Naive B cell (primary cell): ENCODE results near the gene DACH1. TPM values are rescaled to one million over a fixed set of nuclear protein-coding genes. Genes with fewer than 3 reads are reported as not detected.

ENCODE experiments used
- ATAC-seq, 2 donors: fragments of 150-1000 bp; cut with Tn5 transposase; 2 replicates each; pipeline ENCODE4 v1.10.0; 2021; ENCODE audit warnings: low read depth in 2 of 2, mild to moderate bottlenecking in 2 of 2, moderate library complexity in 2 of 2
- DNase-seq: peaks from one replicate; pipeline ENCODE4 v3.0.0; 2022
- H3K27ac Mint-ChIP-seq, 6 donors: one replicate each; pipeline ENCODE4 v1.8.0; 2020 to 2022; ENCODE audit warnings: mild to moderate bottlenecking in 6 of 6, mixed read lengths in 6 of 6, moderate library complexity in 5 of 6, inconsistent platforms in 2 of 6
- H3K27me3 Mint-ChIP-seq, 3 donors: one replicate each; pipeline ENCODE4 v1.8.0; 2021 to 2022; ENCODE audit warnings: mixed read lengths in 3 of 3, mild to moderate bottlenecking in 1 of 3
- H3K36me3 Mint-ChIP-seq, 2 donors: one replicate each; pipeline ENCODE4 v1.8.0; 2020 to 2022; ENCODE audit warnings: mixed read lengths in 2 of 2, inconsistent platforms in 1 of 2, mild to moderate bottlenecking in 1 of 2
- H3K4me1 Mint-ChIP-seq, 3 donors: one replicate each; pipeline ENCODE4 v1.8.0; 2020 to 2022; ENCODE audit warnings: mixed read lengths in 3 of 3, inconsistent platforms in 1 of 3, mild to moderate bottlenecking in 1 of 3, moderate library complexity in 1 of 3
- H3K4me3 Mint-ChIP-seq, 8 donors: one replicate each; pipeline ENCODE4 v1.8.0; 2020 to 2022; ENCODE audit warnings: mild to moderate bottlenecking in 8 of 8, mixed read lengths in 8 of 8, moderate library complexity in 8 of 8, inconsistent platforms in 2 of 8
- H3K9me3 Mint-ChIP-seq, 7 donors: one replicate each; pipeline ENCODE4 v1.8.0; 2020 to 2022; ENCODE audit warnings: mixed read lengths in 7 of 7, mild to moderate bottlenecking in 5 of 7, inconsistent platforms in 2 of 7, moderate library complexity in 1 of 7
- polyA plus RNA-seq, 6 donors: library from polyadenylated mRNA; unstranded; fragments of 300-500 nt; fragmentation: Illumina TruSeq; gene quantifications; one replicate each; pipeline ENCODE4 v1.2.3, GENCODE V29; 2021; ENCODE audit warnings: low read depth in 6 of 6

DACH1 gene
- polyA plus RNA-seq, 6 donors from 2014 or later, result not detected

DNA sequence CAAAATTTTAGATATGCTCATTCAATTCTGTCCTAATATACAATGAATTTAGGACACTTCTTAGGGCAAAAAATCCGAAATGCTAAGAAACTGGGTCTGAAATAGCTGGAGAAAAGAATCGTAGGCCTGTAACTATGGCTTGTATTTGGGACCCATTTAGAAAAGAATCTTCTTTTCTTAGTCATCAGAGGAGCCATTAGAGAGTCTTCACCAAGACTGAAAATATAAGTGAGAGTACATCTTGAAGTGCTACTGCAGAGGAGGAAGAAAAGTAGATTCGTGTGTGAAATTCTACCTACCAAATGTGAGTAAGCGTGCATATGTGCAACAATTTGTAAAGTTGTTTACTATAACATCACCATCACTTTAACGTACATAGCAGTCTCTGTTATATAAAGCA lies 8.8 kb upstream of the DACH1 start:
- DNase-seq, result no peak
- Mint-ChIP-seq H3K36me3 (no peaks in the 10 kb centered on the region), H3K4me3 (no peak overlapping the region), H3K27me3 (peaks cover 0 to 6% (median 0%) of the 10 kb centered on the region in 3 donors), H3K4me1 (no peaks in the 10 kb centered on the region), H3K27ac (no peak overlapping the region), H3K9me3 (peaks cover 0 to 1% (median 0%) of the 10 kb centered on the region in 7 donors)
- no peak for ATAC-seq

DNA sequence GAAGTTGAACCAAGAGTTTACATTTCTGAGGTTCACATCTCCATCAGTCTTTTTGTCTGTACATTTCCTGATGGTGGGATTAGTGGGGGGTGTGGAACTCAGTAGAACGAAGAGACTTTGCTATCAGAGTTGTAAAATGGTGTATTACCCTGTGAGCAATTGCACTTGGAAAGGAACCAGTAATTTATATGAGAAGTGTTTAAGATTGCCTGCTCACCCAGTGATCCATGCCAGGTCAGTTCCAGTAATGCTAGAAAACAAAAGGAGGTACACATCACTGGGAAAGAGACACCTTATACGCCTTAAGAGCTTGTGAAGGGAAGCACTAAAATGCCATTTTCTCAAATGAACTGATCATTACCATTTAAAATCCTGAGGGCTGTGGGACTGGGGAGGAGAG lies 7.5 kb upstream of the DACH1 start:
- ATAC-seq (no peak), DNase-seq (no peak)
- no peaks in the 10 kb centered on the region for H3K36me3 Mint-ChIP-seq
- no peaks in the 10 kb centered on the region for H3K4me1 Mint-ChIP-seq
- H3K4me3 Mint-ChIP-seq, result no peak overlapping the region
- peaks cover 6 to 11% (median 7%) of the 10 kb centered on the region in 3 donors for H3K27me3 Mint-ChIP-seq
- H3K27ac Mint-ChIP-seq, result no peak overlapping the region
- peaks cover 0 to 1% (median 0%) of the 10 kb centered on the region in 7 donors for H3K9me3 Mint-ChIP-seq

DNA sequence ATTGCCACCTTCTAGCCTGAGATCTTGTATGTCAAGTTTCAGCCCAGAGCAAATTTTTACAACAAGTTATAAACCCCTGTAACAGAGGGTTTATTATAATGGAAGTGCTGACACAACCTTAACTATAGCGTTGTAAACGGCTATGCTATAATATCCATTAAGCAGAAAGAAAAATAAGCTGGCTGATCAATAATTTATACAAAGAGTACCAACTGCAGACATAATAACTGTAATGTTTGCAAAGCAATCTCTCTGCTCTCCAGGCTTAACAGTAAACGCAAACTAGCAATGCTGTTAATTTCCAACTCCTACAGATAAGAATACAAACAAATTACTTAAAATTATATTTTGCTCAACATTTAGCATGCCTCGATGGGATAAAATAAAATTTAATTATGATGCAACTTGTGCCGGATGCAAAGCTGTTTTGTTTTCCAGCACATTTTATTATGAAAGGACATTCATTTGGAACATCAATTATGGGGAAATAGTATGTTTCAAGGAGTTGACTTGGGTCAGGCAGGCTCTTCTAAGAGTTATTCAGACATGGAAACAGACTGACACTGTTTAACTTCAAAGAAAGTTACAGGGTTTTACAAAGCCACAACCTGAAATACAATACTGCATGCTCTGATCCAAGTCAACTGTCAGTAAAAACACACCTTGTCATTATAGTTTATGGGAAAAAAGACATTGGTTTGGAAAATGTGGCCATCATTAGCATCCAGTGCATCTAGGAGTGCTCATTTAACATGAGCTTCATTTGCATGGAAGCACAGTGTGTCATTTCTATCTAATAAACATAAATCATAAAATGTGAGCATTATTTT lies 6.6 kb upstream of the DACH1 start:
- Mint-ChIP-seq H3K36me3 (no peaks in the 10 kb centered on the region), H3K9me3 (peaks cover 0 to 1% (median 0%) of the 10 kb centered on the region in 7 donors), H3K4me3 (no peak overlapping the region), H3K27me3 (peaks cover 11 to 17% (median 15%) of the 10 kb centered on the region in 3 donors), H3K4me1 (no peaks in the 10 kb centered on the region), H3K27ac (no peak overlapping the region)
- DNase-seq, result no peak
- no peak for ATAC-seq

DNA sequence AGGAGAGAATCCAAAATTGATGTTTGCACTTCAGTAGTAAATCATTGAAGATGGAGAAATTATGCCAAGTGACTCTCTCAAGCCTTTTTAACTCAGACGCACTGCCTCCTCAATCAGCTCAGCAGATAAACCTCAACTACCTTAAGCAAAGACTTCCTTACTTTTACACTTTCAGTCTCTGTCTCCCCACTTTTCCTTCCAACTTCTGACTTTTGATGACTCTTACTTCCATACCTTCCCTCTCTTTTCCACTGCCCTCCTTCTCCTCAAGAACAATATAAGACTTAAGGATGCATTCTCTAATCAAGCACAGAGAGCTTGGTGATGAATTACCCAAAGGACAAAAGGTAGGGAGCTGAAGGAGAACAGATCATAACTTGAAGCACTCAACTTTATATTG lies 4.8 kb upstream of the DACH1 start:
- Mint-ChIP-seq H3K36me3 (no peaks in the 10 kb centered on the region), H3K27ac (no peak overlapping the region), H3K4me3 (no peak overlapping the region), H3K9me3 (peaks cover 0 to 1% (median 0%) of the 10 kb centered on the region in 7 donors), H3K4me1 (peaks cover 5 to 7% (median 6%) of the 10 kb centered on the region in 3 donors), H3K27me3 (peaks cover 17 to 31% (median 29%) of the 10 kb centered on the region in 3 donors)
- ATAC-seq, result no peak
- no peak for DNase-seq

DNA sequence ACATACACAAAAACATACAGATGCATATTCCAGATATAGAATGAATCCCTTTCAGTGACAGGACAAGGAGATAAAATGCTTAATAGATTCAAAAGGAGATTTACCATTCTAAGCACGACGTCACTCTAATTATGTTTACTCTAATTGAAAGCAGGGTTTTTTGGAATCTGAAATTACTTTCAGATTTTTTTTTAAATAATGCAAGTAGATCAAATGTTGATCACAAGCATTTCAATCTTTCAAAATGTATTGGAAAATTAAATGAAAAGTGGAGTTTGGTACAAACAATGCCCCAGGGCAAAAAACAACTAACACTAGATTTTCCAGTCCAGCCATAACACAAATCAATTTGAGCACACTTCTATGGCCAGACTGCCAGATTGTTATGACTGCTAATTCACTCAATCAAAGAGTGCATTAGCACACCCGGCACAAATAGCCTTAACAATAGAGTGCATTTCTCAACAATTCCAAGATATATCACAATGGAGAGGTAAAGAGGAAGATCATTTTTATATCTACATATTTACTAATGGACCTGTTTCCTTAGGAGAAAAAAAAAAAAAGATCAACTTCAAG lies 4.3 kb upstream of the DACH1 start:
- H3K27me3 Mint-ChIP-seq, result peaks cover 23 to 36% (median 30%) of the 10 kb centered on the region in 3 donors
- no peak overlapping the region for H3K4me3 Mint-ChIP-seq
- H3K4me1 Mint-ChIP-seq, result peaks cover 10 to 12% (median 11%) of the 10 kb centered on the region in 3 donors
- peaks cover 0 to 1% (median 0%) of the 10 kb centered on the region in 7 donors for H3K9me3 Mint-ChIP-seq
- DNase-seq, result no peak
- no peak overlapping the region for H3K27ac Mint-ChIP-seq
- no peak for ATAC-seq
- no peaks in the 10 kb centered on the region for H3K36me3 Mint-ChIP-seq

DNA sequence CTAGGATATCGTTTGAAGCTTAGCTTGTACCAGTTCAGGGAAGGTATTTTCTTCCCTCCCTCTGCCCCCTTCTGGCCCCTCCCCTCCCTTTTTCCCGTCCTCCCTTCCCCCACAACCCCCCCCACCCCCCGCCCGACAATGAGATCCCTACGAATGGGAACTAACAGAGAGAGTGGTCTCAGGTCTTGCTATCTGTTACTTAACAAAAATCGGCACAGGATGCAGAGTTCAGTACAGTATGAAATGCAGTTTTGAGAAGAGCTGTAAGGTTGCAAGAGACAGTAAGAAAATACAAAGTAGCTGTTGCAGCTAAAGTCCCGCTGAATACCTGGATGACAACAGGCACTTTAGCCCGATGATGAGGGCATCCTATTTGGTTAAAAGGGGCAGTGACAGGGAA lies 3.1 kb upstream of the DACH1 start:
- ATAC-seq, result no peak
- no peak overlapping the region for H3K4me3 Mint-ChIP-seq
- H3K36me3 Mint-ChIP-seq, result no peaks in the 10 kb centered on the region

DNA sequence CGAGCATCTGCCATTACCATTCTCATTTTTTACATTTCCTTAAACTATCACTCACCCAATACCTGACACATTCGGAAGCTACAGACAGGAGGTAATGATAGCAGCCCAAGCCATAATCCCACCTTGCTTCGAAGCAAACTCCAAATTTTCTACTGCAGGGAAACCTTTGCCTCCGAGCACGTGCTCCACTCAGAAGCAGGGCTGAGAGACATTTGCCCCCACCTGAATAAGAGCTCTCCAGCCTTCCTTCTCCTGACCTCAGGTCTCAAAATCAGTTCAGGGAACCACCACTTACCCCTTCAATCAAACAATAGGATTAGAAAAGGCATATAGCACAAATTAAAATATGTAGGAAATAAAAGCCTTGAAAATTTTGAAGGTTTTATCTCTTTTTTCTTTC lies 2.3 kb upstream of the DACH1 start:
- DNase-seq, result no peak
- Mint-ChIP-seq H3K4me3 (peak overlapping the region in 1 of 8 donors; percentile 13), H3K27ac (no peak overlapping the region), H3K9me3 (peaks cover 0 to 3% (median 0%) of the 10 kb centered on the region in 7 donors), H3K36me3 (peaks cover 0 to 5% of the 10 kb centered on the region in 2 donors), H3K4me1 (peaks cover 19 to 26% (median 21%) of the 10 kb centered on the region in 3 donors), H3K27me3 (peaks cover 33 to 48% (median 39%) of the 10 kb centered on the region in 3 donors)
- no peak for ATAC-seq

More for the DNA sequence above, 3.1 kb upstream of the DACH1 start:
- Mint-ChIP-seq H3K9me3 (peaks cover 0 to 1% (median 0%) of the 10 kb centered on the region in 7 donors), H3K4me1 (peaks cover 11 to 18% (median 13%) of the 10 kb centered on the region in 3 donors), H3K27ac (no peak overlapping the region), H3K27me3 (peaks cover 25 to 40% (median 30%) of the 10 kb centered on the region in 3 donors)
- no peak for DNase-seq

DNA sequence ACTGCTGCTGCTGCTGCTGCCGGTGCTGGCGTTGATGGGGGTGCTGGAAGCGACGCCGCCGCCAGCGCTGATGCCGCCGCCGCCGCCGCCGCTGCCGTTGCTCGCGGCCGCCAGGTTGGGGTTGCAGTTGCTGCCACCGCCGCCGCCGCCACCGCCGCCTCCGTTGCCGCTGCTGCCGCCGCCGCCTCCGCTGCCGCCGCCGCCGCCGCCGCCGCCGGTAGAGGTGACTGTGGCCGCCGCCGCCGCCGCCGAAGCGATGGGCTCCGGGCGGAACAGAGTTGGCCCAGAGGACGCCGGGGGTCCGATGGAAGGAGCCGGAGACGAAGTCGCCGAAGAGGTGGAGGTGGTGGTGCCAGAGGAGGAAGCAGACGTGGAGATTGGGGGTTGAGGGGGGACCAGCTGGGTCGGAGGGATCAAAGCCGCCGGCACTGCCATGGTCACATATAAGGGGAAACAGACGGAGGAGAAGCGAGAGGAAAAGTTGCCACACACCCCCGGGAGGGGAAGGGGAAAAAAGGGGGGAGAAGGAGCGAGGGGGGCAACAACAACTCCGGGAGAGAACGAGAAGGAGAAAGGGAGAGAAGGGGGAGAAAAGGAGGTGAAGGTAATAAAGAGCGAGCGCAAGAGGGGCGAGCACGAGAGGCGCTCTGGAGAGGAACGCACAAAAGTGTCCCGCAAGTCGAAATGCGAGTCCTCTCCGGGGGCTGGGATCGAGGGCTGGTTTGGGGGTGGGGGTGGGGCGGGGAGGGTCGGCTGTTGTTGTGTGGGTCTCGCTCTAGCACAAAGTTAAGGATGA lies 471 bp downstream of the DACH1 start:
- peak; percentile 34 to 47 for ATAC-seq
- H3K27me3 Mint-ChIP-seq, result peaks cover 46 to 58% (median 51%) of the 10 kb centered on the region in 3 donors
- peaks cover 0 to 10% of the 10 kb centered on the region in 2 donors for H3K36me3 Mint-ChIP-seq
- no peak for DNase-seq
- peaks cover 23 to 34% (median 27%) of the 10 kb centered on the region in 3 donors for H3K4me1 Mint-ChIP-seq
- peak overlapping the region; percentile 68 to 88 (median 82) for H3K4me3 Mint-ChIP-seq
- peaks cover 0 to 3% (median 0%) of the 10 kb centered on the region in 7 donors for H3K9me3 Mint-ChIP-seq
- no peak overlapping the region for H3K27ac Mint-ChIP-seq

DNA sequence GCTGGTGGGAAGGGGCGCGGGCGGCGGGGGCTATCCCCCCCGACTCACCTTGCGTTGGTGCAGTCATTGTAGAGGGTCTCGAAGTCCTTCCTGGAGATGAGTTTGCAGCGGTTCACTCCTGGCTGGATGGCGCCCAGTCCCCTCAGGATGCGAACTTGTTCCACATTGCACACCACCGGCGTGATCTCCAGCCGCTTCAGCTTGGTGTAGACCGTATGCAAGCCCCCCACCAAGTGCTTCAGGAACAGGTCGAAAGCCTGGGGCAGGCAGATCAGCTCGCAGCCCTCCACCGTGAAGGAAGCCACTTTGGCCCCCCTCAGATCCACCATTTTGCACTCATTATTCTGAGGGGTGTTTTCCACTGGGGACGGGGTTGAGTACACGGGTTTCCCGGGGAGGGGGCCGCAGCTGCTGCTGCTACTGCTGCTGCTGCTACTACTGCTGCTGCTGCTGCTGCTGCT lies 1.1 kb downstream of the DACH1 start:
- Mint-ChIP-seq H3K9me3 (peaks cover 0 to 2% (median 0%) of the 10 kb centered on the region in 7 donors), H3K27me3 (peaks cover 47 to 58% (median 51%) of the 10 kb centered on the region in 3 donors), H3K4me3 (peak overlapping the region; percentile 68 to 85 (median 78)), H3K36me3 (peaks cover 0 to 10% of the 10 kb centered on the region in 2 donors), H3K4me1 (peaks cover 23 to 34% (median 27%) of the 10 kb centered on the region in 3 donors), H3K27ac (no peak overlapping the region)
- no peak for DNase-seq
- ATAC-seq, result no peak

DNA sequence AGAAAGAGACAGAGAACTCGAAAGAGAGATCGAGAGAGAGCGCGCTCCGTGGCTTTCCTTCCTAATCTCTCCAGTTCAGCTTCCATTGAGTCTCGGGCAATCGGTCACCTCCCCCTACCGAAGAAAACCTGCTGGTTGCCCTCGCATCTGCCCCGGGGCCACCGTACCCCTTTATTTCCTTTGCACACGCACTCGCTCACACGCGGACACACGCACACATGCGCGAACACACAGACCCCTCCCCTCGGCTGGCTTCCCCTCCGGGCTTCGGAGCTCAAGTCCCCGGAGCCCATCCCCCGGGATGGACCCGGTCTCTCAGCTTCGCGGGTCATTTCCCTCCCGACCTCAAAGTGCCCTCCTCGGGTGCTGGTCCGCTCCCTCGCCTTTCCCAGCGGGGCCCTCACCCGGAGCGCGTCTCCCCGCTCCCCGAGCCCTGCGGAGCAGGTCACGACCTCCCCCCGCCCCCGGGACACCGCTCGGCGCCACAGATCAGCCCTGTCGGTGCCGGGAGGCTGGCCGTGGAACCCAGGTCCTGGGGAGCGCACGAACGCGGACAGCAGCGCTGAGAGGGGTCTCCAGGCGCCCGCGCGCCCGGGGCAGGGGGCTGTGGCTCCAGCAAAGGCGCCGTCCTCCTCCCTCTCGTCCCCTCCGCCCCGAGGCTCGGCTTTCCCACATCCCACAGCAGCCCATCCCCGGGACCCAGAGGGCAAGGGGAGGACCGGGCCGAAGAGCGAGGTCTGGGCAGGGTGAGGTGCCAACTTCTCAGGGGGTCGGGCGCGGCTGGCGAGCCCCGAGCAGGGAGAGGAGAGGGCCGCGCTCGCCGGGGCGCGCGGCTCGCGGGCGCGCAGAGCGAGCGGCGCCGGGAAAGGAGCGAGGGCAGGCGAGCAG lies 1.8 kb downstream of the DACH1 start:
- ATAC-seq, result peak in 1 of 2 donors; percentile 8
- Mint-ChIP-seq H3K27me3 (peaks cover 51 to 58% (median 51%) of the 10 kb centered on the region in 3 donors), H3K4me3 (peak overlapping the region; percentile 78 to 96 (median 90))

DNA sequence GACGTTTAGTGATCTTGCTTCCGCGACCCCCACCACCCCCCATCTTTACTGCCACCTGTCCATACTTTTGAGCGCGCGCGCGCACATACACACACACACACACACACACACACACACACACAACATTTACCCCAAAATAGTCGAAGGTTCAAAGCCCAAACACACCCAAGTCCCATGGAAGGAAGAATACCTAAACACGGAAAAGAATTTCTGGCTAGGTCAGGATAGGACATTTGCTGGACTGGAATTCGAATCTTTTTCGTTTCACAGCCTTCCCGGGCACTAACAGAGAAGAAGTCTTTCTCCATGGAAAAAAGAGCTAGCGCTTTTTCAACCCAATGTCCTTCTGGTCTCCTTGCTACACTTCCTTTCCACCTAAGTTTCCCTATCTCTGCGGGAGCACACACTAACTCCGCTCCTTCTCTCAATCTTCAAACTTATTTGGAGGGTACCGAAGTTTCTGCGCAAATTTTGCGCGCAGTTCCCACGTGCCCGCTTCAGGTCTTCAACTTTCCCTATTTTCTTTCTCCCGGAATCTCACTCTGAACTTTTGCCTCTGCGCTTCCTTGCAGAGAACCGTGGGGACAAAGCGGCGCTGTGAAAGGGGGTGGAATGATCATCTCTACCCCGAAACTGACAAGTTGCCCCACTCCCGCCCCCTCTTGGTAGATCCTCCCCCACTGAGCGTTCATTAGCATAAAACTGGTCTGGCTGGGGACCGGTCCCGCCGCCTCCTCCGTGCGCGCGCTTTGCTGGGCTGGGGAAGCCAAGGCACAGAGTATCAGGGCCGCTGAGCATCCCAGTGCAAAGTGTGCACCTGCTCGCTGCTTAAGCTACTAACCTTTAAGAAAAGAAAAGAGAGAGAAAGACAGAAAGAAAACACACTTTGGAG lies 2.7 kb downstream of the DACH1 start:
- peaks cover 44 to 50% (median 45%) of the 10 kb centered on the region in 3 donors for H3K27me3 Mint-ChIP-seq

More for the DNA sequence above, 1.8 kb downstream of the DACH1 start:
- Mint-ChIP-seq H3K9me3 (peaks cover 0 to 2% (median 0%) of the 10 kb centered on the region in 7 donors), H3K27ac (no peak overlapping the region), H3K36me3 (peaks cover 0 to 10% of the 10 kb centered on the region in 2 donors), H3K4me1 (peaks cover 23 to 34% (median 27%) of the 10 kb centered on the region in 3 donors)
- no peak for DNase-seq

More for the DNA sequence above, 2.7 kb downstream of the DACH1 start:
- Mint-ChIP-seq H3K27ac (no peak overlapping the region), H3K4me1 (peaks cover 23 to 34% (median 27%) of the 10 kb centered on the region in 3 donors), H3K36me3 (peaks cover 0 to 10% of the 10 kb centered on the region in 2 donors), H3K9me3 (peaks cover 0 to 2% (median 0%) of the 10 kb centered on the region in 7 donors), H3K4me3 (peak overlapping the region; percentile 78 to 96 (median 90))
- ATAC-seq (peak; percentile 37 to 48), DNase-seq (no peak)
